ENCODE measurements around the gene SPATC1L.

GRCh38 chr21:46187261-46187660 lies 3.0 kb upstream of the SPATC1L start:
- no peak for TF ChIP-seq ZNF362 (tag by site-specific recombination; IDR thresholded peaks at IDR 0.05)
- TF ChIP-seq PRDM6 (tag by site-specific recombination; IDR thresholded peaks at IDR 0.05), result no peak
- no peak for TF ChIP-seq CTCF (tag by site-specific recombination; IDR thresholded peaks at IDR 0.05)
- TF ChIP-seq ZNF2 (tag by site-specific recombination; IDR thresholded peaks at IDR 0.05), result no peak
- no peak for TF ChIP-seq ZNF292 (tag by site-specific recombination; IDR thresholded peaks at IDR 0.05; ENCODE audit: borderline replicate concordance, low read depth)
- TF ChIP-seq TSHZ1 (tag by site-specific recombination; IDR thresholded peaks at IDR 0.05; ENCODE audit: borderline replicate concordance), result no peak

Data from HEK293 (cell line).